IgD-negative memory B cell (primary cell): Measurements from ENCODE around the gene WDR45B. TPM values are rescaled to one million over a fixed set of nuclear protein-coding genes. Genes with fewer than 3 reads are reported as not detected.

Source experiments
- H3K27ac Mint-ChIP-seq, 3 donors: one replicate each; pipeline ENCODE4 v1.8.0; 2020 to 2022; ENCODE audit warnings: mild to moderate bottlenecking in 3 of 3, mixed read lengths in 3 of 3, moderate library complexity in 1 of 3
- H3K27me3 Mint-ChIP-seq: one replicate; pipeline ENCODE4 v1.8.0; 2021; ENCODE audit warnings: mixed read lengths
- H3K36me3 Mint-ChIP-seq: one replicate; pipeline ENCODE4 v1.8.0; 2020; ENCODE audit warnings: mild to moderate bottlenecking, mixed read lengths
- H3K4me1 Mint-ChIP-seq, 3 donors: one replicate each; pipeline ENCODE4 v1.8.0; 2020 to 2022; ENCODE audit warnings: mixed read lengths in 3 of 3, mild to moderate bottlenecking in 1 of 3
- H3K4me3 Mint-ChIP-seq, 4 donors: one replicate each; pipeline ENCODE4 v1.8.0; 2020 to 2022; ENCODE audit warnings: mild to moderate bottlenecking in 4 of 4, mixed read lengths in 4 of 4, moderate library complexity in 3 of 4
- H3K9me3 Mint-ChIP-seq, 3 donors: one replicate each; pipeline ENCODE4 v1.8.0; 2020 to 2021; ENCODE audit warnings: mixed read lengths in 3 of 3, mild to moderate bottlenecking in 1 of 3
- polyA plus RNA-seq: library from polyadenylated mRNA; unstranded; fragments of 300-500 nt; fragmentation: Illumina TruSeq; gene quantifications from one replicate; pipeline ENCODE4 v1.2.3, GENCODE V29; 2021

WDR45B gene
- polyA plus RNA-seq, 1 donor from 2014 or later: 32.1 TPM

GRCh38 chr17:82636626-82637598 lies 11.3 kb downstream of the WDR45B start:
- peaks cover 3% of the 10 kb centered on the region for H3K36me3 Mint-ChIP-seq
- H3K9me3 Mint-ChIP-seq: no peaks in the 10 kb centered on the region
- H3K4me3 Mint-ChIP-seq: no peak overlapping the region
- peak overlapping the region in 1 of 3 donors; percentile 39 for H3K27ac Mint-ChIP-seq
- peaks cover 11 to 23% (median 22%) of the 10 kb centered on the region in 3 donors for H3K4me1 Mint-ChIP-seq
- H3K27me3 Mint-ChIP-seq: no peaks in the 10 kb centered on the region

- Mint-ChIP-seq H3K27ac (no peak overlapping the region), H3K4me3 (no peak overlapping the region), H3K36me3 (peaks cover 3% of the 10 kb centered on the region), H3K27me3 (no peaks in the 10 kb centered on the region), H3K4me1 (peaks cover 5 to 24% (median 19%) of the 10 kb centered on the region in 3 donors), H3K9me3 (no peaks in the 10 kb centered on the region)
These were observed 14.9 kb downstream of the WDR45B start for GRCh38 chr17:82633343-82633742.

- Mint-ChIP-seq H3K36me3 (peaks cover 2% of the 10 kb centered on the region), H3K4me3 (no peak overlapping the region), H3K27me3 (no peaks in the 10 kb centered on the region), H3K9me3 (no peaks in the 10 kb centered on the region), H3K27ac (peak overlapping the region in 1 of 3 donors; percentile 50), H3K4me1 (peaks cover 5 to 21% (median 17%) of the 10 kb centered on the region in 3 donors)
These were observed 15.8 kb downstream of the WDR45B start for GRCh38 chr17:82632451-82632850.

GRCh38 chr17:82631544-82631943 lies 16.7 kb downstream of the WDR45B start:
- Mint-ChIP-seq H3K27me3 (no peaks in the 10 kb centered on the region), H3K27ac (no peak overlapping the region), H3K9me3 (no peaks in the 10 kb centered on the region), H3K4me1 (peaks cover 5 to 18% (median 13%) of the 10 kb centered on the region in 3 donors), H3K4me3 (no peak overlapping the region), H3K36me3 (no peaks in the 10 kb centered on the region)

DNA sequence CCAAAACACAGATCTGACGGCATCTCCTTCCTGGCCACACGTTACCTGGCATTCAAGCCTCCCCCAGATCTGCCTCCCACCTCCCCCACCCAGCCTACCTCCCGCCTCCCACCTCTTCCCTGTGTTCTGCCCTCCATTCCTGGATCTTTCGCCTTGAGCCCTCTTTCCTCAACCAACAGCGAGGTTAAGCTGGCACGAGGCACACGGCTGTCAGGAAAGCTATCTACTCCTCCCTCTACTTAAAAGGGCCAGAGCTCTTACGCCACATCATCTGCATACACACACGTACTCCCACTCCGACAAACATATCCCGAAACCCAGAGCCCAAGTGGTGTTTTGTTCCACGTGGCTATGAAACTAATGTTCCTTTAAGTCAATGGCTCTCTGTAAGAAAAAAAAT lies 18.0 kb downstream of the WDR45B start:
- Mint-ChIP-seq H3K27ac (no peak overlapping the region), H3K9me3 (no peaks in the 10 kb centered on the region)

DNA sequence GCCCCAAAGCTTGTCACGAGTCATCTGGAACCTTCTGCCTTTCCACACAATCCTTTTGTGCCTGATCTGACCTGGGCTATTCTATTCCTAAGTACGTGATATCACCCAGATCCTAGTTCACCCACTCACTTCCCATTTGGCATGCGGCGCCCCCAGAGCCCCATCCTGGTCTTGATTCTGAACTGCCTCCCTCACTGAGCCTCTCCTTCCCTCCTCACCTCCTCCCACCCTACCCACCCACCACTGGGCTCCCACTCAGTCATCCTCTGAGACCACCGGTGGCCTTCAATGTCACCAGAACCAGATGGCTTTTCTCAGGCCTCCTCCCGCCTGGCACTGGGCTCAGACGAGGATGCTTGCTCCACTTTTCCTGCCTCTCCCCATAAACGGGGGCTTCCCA lies 18.5 kb downstream of the WDR45B start:
- Mint-ChIP-seq H3K36me3 (peaks cover 2% of the 10 kb centered on the region), H3K4me3 (no peak overlapping the region), H3K4me1 (peaks cover 4 to 15% (median 11%) of the 10 kb centered on the region in 3 donors), H3K27me3 (no peaks in the 10 kb centered on the region), H3K27ac (no peak overlapping the region), H3K9me3 (no peaks in the 10 kb centered on the region)

More for the DNA sequence above, 18.0 kb downstream of the WDR45B start:
- Mint-ChIP-seq H3K36me3 (no peaks in the 10 kb centered on the region), H3K4me3 (peak overlapping the region in 1 of 4 donors; percentile 57), H3K27me3 (no peaks in the 10 kb centered on the region), H3K4me1 (peaks cover 5 to 17% (median 12%) of the 10 kb centered on the region in 3 donors)

DNA sequence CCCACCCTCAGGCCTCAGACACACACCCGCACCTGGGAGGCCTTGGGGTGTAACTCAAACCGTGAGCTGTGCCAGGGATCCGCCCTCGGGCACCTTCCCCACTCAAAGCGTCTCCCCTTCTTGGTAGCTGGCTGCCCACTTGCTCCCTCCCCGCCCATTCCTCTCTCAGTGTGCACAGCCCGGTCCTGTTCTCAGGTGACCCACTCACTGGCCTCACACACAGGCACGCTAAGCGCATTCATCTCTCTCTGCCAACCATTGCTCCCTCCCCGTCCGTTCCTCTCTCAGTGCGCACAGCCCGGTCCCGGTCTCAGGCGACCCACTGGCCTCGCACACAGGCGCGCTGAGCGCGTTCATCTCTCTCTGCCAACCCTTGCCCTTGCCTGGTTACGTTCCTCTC lies 20.8 kb downstream of the WDR45B start:
- Mint-ChIP-seq H3K4me1 (peaks cover 0 to 6% (median 3%) of the 10 kb centered on the region in 3 donors), H3K9me3 (no peaks in the 10 kb centered on the region), H3K27ac (peak overlapping the region in 1 of 3 donors; percentile 66), H3K4me3 (no peak overlapping the region), H3K36me3 (peaks cover 4% of the 10 kb centered on the region), H3K27me3 (no peaks in the 10 kb centered on the region)

DNA sequence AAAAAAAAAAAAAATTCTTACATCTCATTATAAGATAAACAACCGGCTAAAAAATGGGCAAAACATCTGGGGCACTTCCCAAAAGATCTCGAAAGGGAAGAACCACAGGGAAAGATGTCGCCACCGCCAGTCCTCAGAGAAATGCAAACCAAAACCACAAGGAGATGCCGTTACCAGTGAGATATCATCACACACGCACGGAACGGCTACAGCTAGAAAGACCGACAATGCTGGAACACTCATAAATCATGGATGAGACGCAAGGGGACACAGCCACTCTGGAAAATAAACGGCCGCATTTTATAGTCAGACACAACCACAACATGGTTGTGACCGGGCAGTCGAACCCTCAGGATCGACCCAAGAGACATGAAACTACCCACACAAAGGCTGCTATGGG lies 24.5 kb downstream of the WDR45B start:
- Mint-ChIP-seq H3K4me3 (no peak overlapping the region), H3K9me3 (no peaks in the 10 kb centered on the region), H3K27me3 (no peaks in the 10 kb centered on the region), H3K36me3 (peaks cover 4% of the 10 kb centered on the region), H3K4me1 (peaks cover 0 to 1% (median 0%) of the 10 kb centered on the region in 3 donors), H3K27ac (no peak overlapping the region)

DNA sequence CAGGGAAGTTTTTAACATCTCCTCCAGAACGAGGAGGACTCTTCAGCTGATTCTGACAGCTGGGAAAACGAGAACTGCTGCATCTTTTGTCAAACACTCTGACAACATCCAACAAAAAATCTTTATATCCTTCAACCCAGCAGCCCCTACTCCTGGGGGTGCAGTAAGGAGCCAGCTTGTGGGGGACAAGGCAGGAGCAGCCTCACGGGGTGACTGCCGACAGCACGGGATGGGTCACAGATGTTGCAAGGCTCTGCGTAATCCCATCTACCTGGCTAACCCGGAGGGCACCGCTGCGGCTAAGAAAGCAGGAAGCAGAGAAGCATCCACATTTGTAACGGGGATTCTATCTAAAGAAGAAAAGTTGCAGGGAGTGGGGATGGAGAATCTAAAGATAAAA lies 28.6 kb downstream of the WDR45B start:
- no peak overlapping the region for H3K27ac Mint-ChIP-seq

GRCh38 chr17:82619211-82619610 lies 29.0 kb downstream of the WDR45B start:
- Mint-ChIP-seq H3K4me1 (peaks cover 0 to 3% (median 0%) of the 10 kb centered on the region in 3 donors), H3K36me3 (peaks cover 5% of the 10 kb centered on the region), H3K27ac (peak overlapping the region in 1 of 3 donors; percentile 63), H3K9me3 (no peaks in the 10 kb centered on the region), H3K27me3 (no peaks in the 10 kb centered on the region), H3K4me3 (no peak overlapping the region)

More for the DNA sequence above, 28.6 kb downstream of the WDR45B start:
- Mint-ChIP-seq H3K27me3 (no peaks in the 10 kb centered on the region), H3K36me3 (peaks cover 5% of the 10 kb centered on the region), H3K9me3 (no peaks in the 10 kb centered on the region), H3K4me1 (peaks cover 0 to 3% (median 0%) of the 10 kb centered on the region in 3 donors), H3K4me3 (no peak overlapping the region)

DNA sequence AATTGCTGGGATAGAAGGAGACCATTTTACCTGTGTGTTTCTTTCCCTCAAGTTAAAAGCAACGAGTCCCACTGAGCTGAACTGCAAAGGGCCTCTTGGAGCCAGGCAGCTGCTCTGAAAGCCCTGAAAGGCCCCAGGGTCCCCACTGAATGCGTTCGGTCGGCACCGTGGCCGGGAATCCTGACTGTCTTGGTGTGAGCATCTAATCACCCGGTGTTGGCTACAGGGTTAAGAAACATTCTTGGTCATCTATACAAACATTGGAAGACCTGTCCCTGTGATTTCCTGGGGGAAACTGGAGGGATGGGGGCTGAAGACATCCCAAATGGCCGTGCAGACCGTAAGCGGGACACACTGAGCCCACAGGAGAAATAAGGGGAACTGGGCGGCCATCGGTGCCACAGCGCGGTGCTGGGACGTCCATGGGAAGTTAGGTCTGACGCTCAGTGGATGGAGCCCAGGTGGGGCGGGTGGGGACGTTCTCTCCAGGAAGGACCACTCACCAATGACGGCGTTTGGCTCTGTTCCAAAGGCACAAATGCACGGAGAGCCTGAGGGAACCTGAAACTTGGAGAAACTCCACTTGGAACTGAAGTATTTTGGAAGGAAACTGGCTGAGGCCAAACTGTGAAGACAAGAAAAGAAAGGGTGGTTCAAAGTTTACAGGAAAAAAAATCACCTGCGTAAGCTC lies 32.1 kb downstream of the WDR45B start:
- Mint-ChIP-seq H3K4me1 (peaks cover 0 to 3% (median 0%) of the 10 kb centered on the region in 3 donors), H3K9me3 (no peaks in the 10 kb centered on the region), H3K36me3 (peaks cover 3% of the 10 kb centered on the region), H3K27ac (peak overlapping the region in 1 of 3 donors; percentile 41), H3K27me3 (no peaks in the 10 kb centered on the region), H3K4me3 (no peak overlapping the region)

DNA sequence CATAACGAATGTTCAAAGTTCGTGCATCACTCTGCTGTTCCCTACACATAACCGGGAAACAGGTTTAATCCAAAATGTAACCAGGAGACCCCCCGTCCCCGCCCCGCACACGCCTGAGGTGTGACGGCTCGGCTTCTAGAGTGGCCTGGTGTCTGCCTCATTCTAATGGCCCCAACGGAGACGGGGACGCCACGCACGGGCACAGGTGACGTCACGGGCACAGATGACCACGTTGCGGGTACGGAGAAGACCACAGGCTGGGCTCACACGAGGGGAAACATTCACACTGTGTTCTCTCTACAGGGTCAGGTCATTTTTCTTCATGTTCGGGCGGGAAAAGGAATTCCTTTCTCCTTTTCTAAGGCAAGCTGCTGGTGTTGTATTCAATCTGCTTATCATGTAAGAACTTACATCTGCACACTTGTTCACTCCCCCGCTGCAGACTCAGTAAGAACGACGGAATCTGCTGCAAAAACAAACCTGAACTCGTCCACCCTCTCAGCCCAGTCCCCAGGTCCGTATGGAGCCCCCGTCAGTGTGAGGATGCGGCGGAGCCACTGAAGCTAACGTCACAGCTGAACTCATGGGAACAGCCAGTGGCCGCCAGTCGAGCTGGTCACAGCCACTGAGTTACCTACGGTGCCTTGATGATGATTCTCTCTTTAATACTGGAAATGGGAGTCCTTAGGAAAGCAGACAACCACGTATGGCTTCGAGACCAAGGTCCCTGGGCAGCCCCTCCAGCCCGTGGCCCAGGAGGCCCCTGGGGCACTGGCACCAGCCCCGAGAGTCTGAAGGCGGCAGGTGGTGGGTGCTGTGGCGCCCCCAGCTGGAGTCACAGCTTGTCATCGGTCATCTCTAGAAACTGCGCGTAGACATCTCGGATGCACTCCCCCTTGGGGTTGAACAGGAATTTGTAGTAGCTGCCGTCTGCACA lies 32.9 kb downstream of the WDR45B start:
- Mint-ChIP-seq H3K27ac (no peak overlapping the region), H3K4me1 (peaks cover 0 to 1% (median 0%) of the 10 kb centered on the region in 3 donors), H3K4me3 (no peak overlapping the region), H3K9me3 (no peaks in the 10 kb centered on the region), H3K27me3 (no peaks in the 10 kb centered on the region), H3K36me3 (peaks cover 3% of the 10 kb centered on the region)

DNA sequence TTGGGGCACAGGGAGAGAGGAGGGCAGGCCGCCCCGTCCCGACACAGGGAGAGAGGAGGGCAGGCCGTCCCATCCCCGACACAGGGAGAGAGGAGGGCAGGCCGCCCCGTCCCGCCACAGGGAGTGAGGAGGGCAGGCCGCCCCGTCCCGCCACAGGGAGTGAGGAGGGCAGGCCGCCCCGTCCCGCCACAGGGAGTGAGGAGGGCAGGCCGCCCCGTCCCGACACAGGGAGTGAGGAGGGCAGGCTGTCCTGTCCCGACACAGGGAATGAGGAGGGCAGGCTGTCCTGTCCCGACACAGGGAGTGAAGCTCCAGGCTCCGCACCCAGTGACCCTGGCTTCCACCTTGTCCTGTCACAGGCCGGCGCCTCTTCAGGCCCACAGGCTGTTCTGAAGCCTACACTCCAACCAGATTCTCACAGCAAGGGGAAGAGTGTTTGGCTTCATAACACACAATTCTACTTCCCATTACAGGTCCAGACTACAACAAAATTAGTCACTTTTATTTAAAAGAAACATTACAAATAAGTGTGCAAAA lies 34.1 kb downstream of the WDR45B start:
- Mint-ChIP-seq H3K36me3 (peaks cover 10% of the 10 kb centered on the region), H3K4me1 (peaks cover 0 to 1% (median 0%) of the 10 kb centered on the region in 3 donors), H3K27me3 (no peaks in the 10 kb centered on the region), H3K27ac (no peak overlapping the region), H3K9me3 (no peaks in the 10 kb centered on the region), H3K4me3 (no peak overlapping the region)
